Measurements from ENCODE around the gene ROR2.

DNA sequence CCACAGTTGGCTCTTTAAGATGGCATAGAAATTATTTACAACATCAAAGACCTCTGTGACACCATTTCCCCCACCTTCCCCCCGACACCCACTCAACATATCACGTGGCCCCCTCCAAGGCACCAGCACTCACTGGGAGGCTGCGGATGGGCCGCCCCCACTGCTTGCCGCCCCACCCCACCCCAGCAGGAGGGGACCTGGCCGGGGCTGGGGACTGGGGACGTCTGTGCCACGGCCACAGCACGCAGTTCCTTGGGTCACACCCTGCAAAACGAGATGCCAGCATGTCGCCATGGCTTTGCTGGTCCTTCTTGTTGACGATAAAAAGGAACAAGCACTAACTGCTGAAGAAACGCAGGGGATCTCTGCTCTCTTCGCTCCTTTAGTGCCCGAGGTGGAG is 269.0 kb downstream of the ROR2 start:
- TF ChIP-seq POLR2AphosphoS5 (IDR thresholded peaks at IDR 0.05; ENCODE audit: borderline replicate concordance, low read depth, low read length): no peak
- no peak for TF ChIP-seq EZH2 (IDR thresholded peaks at IDR 0.05)

Measured in SK-N-MC (cell line).